ENCODE measurements around the gene ASPM.

DNA sequence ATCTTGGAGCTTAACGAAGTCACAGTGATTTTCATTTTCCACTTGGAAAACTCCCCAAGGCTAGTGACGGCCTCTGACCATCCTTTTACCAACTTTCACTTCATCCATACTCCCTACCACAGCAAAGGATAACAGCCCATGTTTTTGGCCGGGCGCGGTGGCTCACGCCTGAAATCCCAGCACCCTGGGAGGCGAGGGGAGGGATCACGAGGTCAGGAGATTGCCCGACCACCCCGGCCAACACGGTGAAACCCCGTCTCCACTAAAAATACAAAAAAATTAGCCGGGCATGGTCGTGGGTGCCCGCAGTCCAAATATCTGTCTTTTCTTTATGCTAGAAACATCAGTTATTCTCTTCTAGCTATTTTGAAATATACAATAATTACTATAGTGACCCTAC, 7.3 kb downstream of the ASPM start:
- TF ChIP-seq, protein P1, sequence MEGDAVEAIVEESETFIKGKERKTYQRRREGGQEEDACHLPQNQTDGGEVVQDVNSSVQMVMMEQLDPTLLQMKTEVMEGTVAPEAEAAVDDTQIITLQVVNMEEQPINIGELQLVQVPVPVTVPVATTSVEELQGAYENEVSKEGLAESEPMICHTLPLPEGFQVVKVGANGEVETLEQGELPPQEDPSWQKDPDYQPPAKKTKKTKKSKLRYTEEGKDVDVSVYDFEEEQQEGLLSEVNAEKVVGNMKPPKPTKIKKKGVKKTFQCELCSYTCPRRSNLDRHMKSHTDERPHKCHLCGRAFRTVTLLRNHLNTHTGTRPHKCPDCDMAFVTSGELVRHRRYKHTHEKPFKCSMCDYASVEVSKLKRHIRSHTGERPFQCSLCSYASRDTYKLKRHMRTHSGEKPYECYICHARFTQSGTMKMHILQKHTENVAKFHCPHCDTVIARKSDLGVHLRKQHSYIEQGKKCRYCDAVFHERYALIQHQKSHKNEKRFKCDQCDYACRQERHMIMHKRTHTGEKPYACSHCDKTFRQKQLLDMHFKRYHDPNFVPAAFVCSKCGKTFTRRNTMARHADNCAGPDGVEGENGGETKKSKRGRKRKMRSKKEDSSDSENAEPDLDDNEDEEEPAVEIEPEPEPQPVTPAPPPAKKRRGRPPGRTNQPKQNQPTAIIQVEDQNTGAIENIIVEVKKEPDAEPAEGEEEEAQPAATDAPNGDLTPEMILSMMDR (IDR thresholded peaks at IDR 0.05): no peak
- TF ChIP-seq EZH2 (IDR thresholded peaks at IDR 0.05; ENCODE audit: borderline replicate concordance, insufficient read depth, low read depth, low read length, poor library complexity, severe bottlenecking): no peak

Measured in B cell (primary cell).